ENCODE data around the gene PVALB.

The PVALB gene

GRCh38 chr22:36809351-36809750, 7.5 kb downstream of the PVALB start:
- no peak for DNase-seq

GRCh38 chr22:36808721-36809344, 8.0 kb downstream of the PVALB start:
- DNase-seq, result no peak

- no peak for DNase-seq
These were observed 9.2 kb downstream of the PVALB start for GRCh38 chr22:36807627-36808026.

GRCh38 chr22:36806835-36807234, 10.0 kb downstream of the PVALB start:
- no peak for DNase-seq

GRCh38 chr22:36803358-36803757, 13.5 kb downstream of the PVALB start:
- DNase-seq, result no peak

DNA sequence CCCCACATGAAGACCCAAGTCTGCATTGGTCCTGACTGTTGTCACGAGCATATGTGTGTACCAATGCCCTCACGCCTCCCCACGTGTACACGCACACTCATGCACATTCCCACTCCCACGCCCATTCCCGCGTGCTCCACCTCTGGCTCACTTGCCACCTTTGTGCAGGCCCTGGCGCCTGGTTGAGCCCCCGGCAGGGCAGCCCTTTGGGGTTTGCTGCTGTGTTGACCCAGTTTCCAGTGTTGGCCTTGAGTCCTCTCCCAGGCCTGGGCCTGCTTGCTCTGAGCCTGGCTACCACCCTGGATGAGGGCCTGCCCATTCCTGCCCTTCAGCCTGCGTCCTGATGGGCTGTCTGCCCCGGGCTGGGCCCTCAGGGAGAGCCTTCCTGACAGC, 18.2 kb downstream of the PVALB start:
- DNase-seq, result no peak

DNA sequence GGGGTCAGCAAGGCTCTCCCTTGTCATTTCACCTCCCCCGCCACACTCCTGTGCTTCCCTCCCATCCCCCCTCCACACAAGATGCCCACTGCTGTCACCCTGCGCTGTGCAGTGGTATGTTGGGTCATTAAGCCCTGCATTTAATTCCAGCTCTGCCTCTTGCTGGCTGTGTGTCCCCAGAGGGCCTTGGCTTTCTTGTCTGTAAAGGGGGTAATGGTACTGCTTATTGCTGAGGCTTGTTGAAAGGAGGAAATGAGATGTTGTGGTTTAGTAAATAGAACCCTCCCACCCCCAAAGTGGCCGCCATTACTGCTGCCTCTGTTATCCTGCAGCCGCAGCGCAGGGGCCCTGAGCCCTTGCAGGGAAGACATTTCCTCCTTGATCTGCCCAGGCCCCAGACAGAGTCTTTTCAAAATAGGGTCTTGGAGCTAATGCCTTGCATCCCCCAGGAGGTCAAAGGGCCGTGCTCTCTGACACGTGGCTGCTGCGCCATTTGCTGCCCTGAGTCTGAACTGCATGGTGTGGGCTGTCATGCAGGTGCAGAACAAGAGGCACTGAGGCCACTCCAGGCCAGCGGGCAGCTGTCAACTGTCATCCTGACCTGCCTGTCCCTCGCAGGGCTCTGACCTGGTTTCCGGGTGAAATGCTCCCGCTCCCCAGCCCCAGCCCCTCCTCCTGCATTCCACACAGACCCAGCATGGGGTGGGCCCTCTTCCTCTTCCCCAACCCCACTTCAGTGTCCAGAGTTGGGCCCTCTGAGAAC, 18.7 kb downstream of the PVALB start:
- no peak for DNase-seq

DNA sequence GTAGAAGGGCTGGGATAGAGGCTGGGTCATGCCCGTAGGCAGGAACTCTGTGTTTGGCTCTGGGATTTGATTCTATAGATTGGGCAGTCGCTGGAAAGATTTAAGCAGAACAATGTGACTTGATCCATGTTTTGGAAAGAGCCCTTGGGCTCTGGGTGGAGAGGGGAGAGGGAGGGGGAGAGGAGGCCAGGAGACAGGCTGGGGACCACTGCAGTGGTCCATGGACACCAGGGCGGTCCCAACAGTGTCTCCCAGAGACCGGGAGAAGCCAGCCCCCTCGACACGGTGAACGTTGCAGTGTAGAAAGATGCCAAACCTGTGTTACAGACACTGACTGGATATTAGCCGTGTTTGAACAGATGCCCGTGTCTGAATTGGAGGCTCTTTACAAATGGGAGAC, 19.5 kb downstream of the PVALB start:
- no peak for DNase-seq

DNA sequence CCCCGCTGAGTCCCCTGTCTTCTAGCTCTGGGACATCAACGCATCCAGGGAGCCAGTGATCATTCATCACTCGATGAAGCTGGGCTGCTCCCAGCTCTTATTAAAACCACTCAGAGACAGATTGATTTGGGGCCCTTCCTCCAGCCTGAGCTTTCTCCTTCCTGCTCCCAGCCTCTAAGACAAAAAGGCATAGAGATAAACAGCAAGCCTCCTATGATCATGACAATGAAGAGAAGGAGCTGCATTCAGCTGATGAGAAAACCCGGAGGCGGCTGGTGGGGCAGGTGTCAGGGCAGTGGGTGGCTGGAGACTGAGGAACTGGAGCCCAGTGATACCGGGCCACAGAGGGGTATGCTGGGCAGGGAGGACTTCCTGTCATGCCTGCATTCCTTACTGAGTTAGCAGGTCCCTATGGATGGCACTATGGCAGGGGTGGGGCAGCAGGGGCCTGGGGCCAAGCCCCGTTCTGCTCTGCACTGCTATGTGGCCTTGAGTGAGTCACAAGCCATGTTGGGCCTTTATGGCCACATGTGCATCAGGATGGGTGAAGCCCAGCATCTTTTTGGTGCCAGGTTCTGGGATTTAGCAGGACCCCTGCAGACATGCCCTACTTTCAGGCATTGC, 20.2 kb downstream of the PVALB start:
- no peak for DNase-seq

DNA sequence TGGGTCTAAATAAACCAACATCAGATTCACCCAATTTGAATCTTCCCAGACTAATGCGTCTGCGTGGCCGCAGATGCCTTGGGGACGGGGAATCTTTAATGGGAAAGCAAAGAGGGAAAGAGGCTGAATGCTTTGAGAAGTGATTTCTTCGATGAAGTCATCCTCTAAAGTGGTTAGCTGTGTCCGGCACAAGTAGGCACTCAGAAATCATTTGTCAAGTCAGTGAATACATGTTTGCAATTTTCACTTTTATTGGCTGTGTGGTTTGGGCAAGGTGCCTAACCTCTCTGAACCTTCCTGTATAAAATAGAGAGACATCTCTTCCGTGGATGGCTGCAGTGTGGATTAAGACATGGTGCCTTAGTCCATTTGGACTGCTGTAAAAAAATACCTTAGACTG, 21.2 kb downstream of the PVALB start:
- no peak for DNase-seq

DNA sequence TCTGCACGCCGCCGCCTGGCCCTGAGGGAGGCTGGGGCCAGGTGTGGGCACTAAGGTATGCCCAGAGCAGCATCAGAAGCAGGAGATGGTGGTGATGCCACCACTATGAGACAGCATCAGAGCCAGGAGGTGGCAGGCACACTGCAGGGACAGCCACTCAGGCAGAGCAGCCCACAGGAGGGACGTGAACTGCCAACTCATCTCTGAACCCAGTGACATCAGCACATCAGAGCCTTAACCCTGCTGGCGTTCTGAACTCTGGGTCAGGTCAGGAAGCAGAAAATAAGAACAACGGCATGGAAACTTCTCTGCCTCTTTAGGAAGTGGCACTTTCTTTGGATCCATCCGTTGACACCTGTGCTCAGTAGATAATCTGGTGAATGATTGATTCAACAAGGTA, 26.2 kb downstream of the PVALB start:
- DNase-seq, result peak; percentile 66

DNA sequence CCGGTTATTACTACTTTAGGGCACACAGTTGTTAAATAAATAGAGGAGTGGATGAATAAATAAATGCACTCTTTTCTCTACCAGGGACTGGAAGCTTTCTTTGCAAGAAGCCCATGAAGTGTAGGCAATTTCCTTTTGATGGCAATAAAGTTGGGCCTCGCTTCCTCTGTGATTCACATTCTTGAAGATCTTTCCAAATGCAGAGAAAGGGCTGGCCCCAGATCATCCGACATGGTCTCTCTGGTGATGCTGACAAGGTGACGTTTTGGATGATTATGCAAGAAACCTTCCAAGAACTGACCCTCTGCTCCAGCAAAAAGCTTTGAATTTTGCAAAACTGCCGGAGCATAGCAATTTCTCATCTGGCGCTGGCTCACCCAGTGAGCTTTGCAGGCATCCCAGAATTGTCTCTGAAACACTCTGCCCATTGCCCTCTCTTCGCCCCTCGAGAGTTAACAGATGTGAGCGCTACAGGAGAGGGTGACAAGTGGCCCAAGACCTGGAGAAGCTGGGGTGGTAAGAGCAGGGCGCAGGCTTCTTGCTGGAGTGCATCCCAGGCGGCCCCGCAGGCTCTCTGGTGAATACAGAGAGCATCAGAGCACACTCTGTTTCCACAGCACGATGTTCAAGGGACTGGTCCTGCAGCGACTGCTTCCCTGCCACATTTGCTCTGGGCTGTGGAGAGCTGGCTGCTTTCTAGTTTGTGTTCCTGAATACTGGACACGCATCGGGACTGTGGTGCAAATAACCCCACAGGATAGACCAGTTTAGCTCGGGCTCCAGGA, 29.4 kb downstream of the PVALB start:
- no peak for DNase-seq

- DNase-seq, result no peak
These were observed 33.1 kb downstream of the PVALB start for GRCh38 chr22:36783743-36784142.

- peak; percentile 95 for DNase-seq
These were observed 34.9 kb downstream of the PVALB start for GRCh38 chr22:36781656-36782627.

DNA sequence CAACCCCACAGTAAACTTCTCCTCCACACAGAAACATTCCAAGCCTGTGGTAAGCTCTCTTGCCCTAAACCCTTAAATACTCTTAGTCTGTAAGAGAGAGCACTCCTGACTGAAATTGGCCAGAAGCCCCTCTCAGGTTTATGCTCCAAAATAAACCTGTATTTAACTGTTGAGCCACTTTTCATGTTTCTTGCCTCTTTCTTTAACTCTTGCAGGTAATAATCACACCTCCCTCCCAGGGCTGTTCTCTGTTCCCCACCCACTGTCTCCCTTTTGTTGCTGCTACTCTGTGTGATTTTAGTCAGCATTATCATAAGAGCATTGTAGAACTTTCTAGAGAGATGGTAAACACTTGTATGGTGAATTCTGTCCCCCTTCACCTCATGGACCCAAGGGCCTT, 38.8 kb downstream of the PVALB start:
- DNase-seq, result no peak

DNA sequence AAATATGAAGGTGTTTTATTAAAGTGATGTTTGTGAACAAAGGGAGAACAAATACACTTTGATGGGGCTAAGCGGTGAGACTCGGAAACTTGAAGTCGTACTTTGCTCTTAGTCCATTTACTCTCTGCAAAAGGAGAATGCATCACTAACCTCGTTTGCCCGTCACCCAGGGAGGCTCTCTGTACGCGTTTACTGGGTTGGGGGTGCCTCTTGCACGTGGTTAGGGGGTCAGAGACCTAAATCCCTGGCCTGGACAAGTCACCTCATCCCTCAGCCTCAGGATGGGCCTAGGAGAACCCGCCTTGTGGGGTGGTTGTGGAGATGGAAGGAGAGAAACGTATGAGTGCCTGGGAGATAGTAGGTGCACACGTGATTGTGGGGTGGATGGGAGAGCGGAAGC, 40.1 kb downstream of the PVALB start:
- DNase-seq, result no peak

DNA sequence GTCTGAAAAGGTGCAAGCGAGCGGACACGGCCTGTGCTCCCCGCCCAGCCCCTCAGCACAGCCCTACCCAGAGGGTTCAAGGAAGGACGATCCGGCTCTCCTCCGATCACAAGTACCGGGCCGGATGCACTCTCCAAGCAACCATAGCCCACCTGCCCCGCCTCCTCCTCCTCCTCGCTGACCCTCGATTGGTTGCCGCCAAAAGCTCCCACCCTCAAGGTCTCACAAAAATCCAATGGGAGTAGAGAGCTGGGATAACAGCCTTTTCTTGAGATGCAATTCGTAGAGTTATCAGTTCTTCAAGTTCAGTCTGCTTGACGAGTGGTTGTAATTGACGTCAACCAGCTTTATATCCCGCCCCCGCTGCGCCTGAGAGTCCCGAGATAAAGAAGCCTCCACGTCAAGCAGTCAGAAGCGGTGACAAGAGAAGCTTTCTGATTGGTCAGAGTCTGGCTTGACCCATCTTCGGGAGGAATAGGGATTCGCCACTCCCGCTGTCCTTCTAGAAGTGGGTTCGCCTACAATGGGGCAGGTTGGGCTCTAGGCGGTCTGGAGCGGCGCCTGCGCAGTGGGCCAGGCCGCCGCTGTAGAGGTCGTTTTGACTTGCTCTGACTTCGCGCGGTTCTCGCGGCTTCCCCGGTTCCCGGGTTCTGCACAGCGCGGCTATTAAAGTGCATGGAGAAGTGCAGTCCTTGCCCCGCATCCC, 40.7 kb downstream of the PVALB start, which contains the start of gene IFT27:
TSS of gene IFT27 (minus strand) at position 156 of the 706 bp plus-strand sequence. CDS start 412 bp downstream, outside the sequence.
- DNase-seq, result peak; percentile 98

GRCh38 chr22:36775586-36775963, 41.3 kb downstream of the PVALB start:
- peak; percentile 76 for DNase-seq

GRCh38 chr22:36773935-36774334, 42.9 kb downstream of the PVALB start:
- DNase-seq, result no peak

DNA sequence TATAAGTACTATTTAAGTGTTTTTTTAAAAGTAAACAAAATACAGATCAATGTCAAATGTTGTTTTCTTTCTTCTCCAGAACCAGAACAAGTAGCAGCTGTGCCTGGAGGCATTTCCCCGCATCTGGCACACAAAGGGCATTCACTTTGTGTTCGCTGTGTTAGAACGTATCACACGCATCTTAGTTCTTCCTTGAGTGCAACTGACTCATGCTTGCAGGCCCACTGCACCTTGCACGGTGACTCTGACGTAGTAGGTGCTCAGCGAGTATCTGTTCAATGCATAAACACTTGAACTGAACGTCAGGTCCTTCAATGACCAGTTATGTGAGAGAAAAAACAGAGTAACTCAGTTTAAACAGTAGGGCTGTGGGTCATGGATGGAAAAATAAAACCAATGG, 44.4 kb downstream of the PVALB start:
- no peak for DNase-seq

- DNase-seq, result no peak
These were observed 45.3 kb downstream of the PVALB start for GRCh38 chr22:36771356-36772063.
